Measurements from ENCODE around the gene POLRMT. TPM values are rescaled to one million over a fixed set of nuclear protein-coding genes. Genes with fewer than 3 reads are reported as not detected.

The POLRMT gene
- total RNA-seq, 1 experiment from 2014 or later: 104 TPM

DNA sequence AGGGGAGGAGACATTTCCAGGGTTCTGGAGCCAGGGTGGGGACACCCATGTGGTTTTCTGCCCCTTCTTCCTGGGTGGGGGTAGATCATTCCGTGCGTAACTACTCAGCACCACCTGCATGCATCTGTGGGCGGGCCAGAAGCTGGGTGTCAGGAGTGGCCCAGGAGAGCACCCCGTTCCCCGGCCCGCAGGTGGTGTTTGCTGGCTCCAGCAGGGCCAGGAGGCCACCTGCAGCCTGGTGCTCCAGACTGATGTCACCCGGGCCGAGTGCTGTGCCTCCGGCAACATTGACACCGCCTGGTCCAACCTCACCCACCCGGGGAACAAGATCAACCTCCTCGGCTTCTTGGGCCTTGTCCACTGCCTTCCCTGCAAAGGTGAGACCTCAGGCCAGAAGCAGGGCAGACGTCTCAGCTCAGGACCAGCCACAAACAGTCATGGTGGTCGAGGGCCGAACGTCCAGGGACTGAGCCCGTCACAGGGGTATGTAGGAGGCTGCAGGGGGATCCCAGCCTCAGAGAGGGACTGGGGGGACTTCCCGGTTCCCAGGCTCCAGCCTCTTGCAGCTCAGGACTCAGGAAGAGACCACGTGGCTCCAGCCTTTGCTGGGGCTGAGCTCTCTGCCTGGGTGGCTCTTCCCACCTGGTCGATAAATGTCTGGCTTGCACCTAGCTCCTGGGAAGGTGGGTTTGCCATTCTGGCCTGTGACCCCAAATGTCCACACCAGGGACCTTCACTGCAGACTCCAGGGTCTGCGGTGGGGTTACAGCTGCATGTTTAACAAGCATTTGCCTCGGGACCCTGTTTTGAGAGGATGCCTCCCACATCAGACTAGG is 44.5 kb upstream of the POLRMT start:
- no peak for DNase-seq
- Histone ChIP-seq H3K56ac (ENCODE audit: insufficient read length, low read depth, low read length) (no peak overlapping the region), H4K8ac (replicated peaks; ENCODE audit: insufficient read length, low read depth, low read length) (no peak overlapping the region), H3K79me1 (ENCODE audit: insufficient read depth, low read depth, low read length, poor library complexity, severe bottlenecking) (no peaks in the 10 kb centered on the region), H3K79me2 (ENCODE audit: insufficient read depth, low read length) (no peaks in the 10 kb centered on the region), H2AK5ac (ENCODE audit: insufficient read length, low read length) (no peak overlapping the region), H4K5ac (ENCODE audit: insufficient read length, low read depth, low read length) (no peak overlapping the region), H2AFZ (ENCODE audit: low read length) (no peak overlapping the region), H2BK5ac (ENCODE audit: insufficient read length, low read length) (no peak overlapping the region), H3K18ac (ENCODE audit: insufficient read length, low read depth, low read length) (no peak overlapping the region), H3K27ac (ENCODE audit: insufficient read length, low read depth, low read length) (no peak overlapping the region), H3K4me1 (ENCODE audit: insufficient read depth, low read length) (no peaks in the 10 kb centered on the region), H3K14ac (ENCODE audit: insufficient read depth, low read length) (no peak overlapping the region), H3K23ac (ENCODE audit: insufficient read length, low read depth, low read length) (no peak overlapping the region), H2BK15ac (ENCODE audit: low read depth, low read length) (no peak overlapping the region), H2BK12ac (ENCODE audit: insufficient read length, low read depth, low read length) (no peak overlapping the region), H3K27me3 (ENCODE audit: insufficient read depth, low read length) (no peaks in the 10 kb centered on the region; the same call in 1 of the 2 replicates), H4K91ac (ENCODE audit: insufficient read length, low read depth, low read length) (no peak overlapping the region), H3K4ac (ENCODE audit: low read depth, low read length) (no peak overlapping the region), H3K9ac (ENCODE audit: extremely low read depth, insufficient read length, low read length) (no peak overlapping the region), H2BK120ac (ENCODE audit: low read depth, low read length, poor library complexity, severe bottlenecking) (no peak overlapping the region), H2BK20ac (ENCODE audit: low read depth, low read length, poor library complexity, severe bottlenecking) (no peak overlapping the region), H3K9me3 (ENCODE audit: control insufficient read depth, low read depth, low read length) (no peaks in the 10 kb centered on the region), H3K4me2 (ENCODE audit: insufficient read depth, insufficient read length, low read length) (no peak overlapping the region), H3K23me2 (ENCODE audit: insufficient read length, low read depth, low read length, poor library complexity, severe bottlenecking) (peaks cover 8% of the 10 kb centered on the region), H4K20me1 (ENCODE audit: control insufficient read depth, insufficient read depth, insufficient read length) (no peaks in the 10 kb centered on the region), H3T11ph (ENCODE audit: low read length) (no peak overlapping the region)
- Mint-ChIP-seq H3K4me3 (peak overlapping the region; percentile 21 to 31; a peak in 3 of 5 replicates), H3K9me3 (no peaks in the 10 kb centered on the region), H3K4me1 (peaks cover 0 to 10% of the 10 kb centered on the region in 2 experiments; a peak in 2 of 4 replicates), H3K27ac (no peak overlapping the region), H3K27me3 (ENCODE audit: low read depth) (peaks cover 45% of the 10 kb centered on the region), H3K36me3 (ENCODE audit: insufficient read depth in 1 of 3, low read depth in 3 of 3) (no peaks in the 10 kb centered on the region)
- WGBS (ENCODE audit: extremely low coverage, insufficient read length, low lambda C conversion rate): no CpG with 5 or more reads among the region's 22 CpGs
- TF ChIP-seq, protein P1, sequence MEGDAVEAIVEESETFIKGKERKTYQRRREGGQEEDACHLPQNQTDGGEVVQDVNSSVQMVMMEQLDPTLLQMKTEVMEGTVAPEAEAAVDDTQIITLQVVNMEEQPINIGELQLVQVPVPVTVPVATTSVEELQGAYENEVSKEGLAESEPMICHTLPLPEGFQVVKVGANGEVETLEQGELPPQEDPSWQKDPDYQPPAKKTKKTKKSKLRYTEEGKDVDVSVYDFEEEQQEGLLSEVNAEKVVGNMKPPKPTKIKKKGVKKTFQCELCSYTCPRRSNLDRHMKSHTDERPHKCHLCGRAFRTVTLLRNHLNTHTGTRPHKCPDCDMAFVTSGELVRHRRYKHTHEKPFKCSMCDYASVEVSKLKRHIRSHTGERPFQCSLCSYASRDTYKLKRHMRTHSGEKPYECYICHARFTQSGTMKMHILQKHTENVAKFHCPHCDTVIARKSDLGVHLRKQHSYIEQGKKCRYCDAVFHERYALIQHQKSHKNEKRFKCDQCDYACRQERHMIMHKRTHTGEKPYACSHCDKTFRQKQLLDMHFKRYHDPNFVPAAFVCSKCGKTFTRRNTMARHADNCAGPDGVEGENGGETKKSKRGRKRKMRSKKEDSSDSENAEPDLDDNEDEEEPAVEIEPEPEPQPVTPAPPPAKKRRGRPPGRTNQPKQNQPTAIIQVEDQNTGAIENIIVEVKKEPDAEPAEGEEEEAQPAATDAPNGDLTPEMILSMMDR (conservative IDR thresholded peaks at IDR 0.05): no peak
